ENCODE measurements around the gene TMEM200C.

DNA sequence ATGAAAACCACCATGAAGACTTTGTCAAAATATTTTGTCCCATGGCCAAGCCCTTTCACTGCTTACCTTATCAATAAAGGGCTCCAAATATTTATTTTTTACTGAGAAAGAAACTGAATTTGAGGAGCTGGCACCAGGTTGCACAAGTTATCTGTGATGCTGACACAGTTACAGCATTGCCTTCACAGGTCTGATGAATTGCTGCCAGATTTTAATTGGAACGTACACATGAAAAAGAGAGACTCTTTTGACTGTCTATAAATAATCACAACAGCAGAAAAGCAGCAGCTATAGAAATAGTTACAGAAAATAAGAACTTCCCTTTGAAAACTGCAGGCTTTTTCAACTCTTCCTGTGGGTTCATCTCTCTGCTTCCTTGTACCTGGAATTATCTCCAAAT, 23.9 kb downstream of the TMEM200C start:
- no peak for TF ChIP-seq POLR2A (IDR thresholded peaks at IDR 0.05)
- TF ChIP-seq, protein P1, sequence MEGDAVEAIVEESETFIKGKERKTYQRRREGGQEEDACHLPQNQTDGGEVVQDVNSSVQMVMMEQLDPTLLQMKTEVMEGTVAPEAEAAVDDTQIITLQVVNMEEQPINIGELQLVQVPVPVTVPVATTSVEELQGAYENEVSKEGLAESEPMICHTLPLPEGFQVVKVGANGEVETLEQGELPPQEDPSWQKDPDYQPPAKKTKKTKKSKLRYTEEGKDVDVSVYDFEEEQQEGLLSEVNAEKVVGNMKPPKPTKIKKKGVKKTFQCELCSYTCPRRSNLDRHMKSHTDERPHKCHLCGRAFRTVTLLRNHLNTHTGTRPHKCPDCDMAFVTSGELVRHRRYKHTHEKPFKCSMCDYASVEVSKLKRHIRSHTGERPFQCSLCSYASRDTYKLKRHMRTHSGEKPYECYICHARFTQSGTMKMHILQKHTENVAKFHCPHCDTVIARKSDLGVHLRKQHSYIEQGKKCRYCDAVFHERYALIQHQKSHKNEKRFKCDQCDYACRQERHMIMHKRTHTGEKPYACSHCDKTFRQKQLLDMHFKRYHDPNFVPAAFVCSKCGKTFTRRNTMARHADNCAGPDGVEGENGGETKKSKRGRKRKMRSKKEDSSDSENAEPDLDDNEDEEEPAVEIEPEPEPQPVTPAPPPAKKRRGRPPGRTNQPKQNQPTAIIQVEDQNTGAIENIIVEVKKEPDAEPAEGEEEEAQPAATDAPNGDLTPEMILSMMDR (IDR thresholded peaks at IDR 0.05), result no peak

Data from Peyer's patch (tissue), 4 donors.